Measurements from ENCODE around the gene OLIG1. TPM values are rescaled to one million over a fixed set of nuclear protein-coding genes. Genes with fewer than 3 reads are reported as not detected.

Gene OLIG1
- total RNA-seq, 1 donor from 2014 or later, result not detected

DNA sequence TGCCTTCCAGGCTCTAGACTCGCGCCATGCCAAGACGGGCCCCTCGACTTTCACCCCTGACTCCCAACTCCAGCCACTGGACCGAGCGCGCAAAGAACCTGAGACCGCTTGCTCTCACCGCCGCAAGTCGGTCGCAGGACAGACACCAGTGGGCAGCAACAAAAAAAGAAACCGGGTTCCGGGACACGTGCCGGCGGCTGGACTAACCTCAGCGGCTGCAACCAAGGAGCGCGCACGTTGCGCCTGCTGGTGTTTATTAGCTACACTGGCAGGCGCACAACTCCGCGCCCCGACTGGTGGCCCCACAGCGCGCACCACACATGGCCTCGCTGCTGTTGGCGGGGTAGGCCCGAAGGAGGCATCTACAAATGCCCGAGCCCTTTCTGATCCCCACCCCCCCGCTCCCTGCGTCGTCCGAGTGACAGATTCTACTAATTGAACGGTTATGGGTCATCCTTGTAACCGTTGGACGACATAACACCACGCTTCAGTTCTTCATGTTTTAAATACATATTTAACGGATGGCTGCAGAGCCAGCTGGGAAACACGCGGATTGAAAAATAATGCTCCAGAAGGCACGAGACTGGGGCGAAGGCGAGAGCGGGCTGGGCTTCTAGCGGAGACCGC is 46.3 kb upstream of the OLIG1 start:
- peaks cover 72% of the 10 kb centered on the region for H3K27me3 Mint-ChIP-seq (ENCODE audit: insufficient read depth, low read depth)
- peaks cover 43% of the 10 kb centered on the region for H3K4me1 Mint-ChIP-seq
- Histone ChIP-seq H4K20me1 (ENCODE audit: low read depth) (peaks cover 92% of the 10 kb centered on the region), H3K36me3 (no peaks in the 10 kb centered on the region), H3K27me3 (peaks cover 100% of the 10 kb centered on the region), H3K9ac (no peak overlapping the region), H3K79me2 (ENCODE audit: low read depth) (no peaks in the 10 kb centered on the region), H3F3A (ENCODE audit: low read depth) (peaks cover 39% of the 10 kb centered on the region), H3K9me3 (ENCODE audit: low read depth) (no peaks in the 10 kb centered on the region), H3K4me3 (peak overlapping the region; percentile 21), H3K4me2 (peak overlapping the region; percentile 77), H3K4me1 (peaks cover 31% of the 10 kb centered on the region), H3K27ac (no peak overlapping the region), H2AFZ (replicated peaks) (no peak overlapping the region)
- H3K27ac Mint-ChIP-seq, result peak overlapping the region; percentile 72
- H3K36me3 Mint-ChIP-seq, result peaks cover 4% of the 10 kb centered on the region
- H3K9me3 Mint-ChIP-seq, result peaks cover 18% of the 10 kb centered on the region
- H3K4me3 Mint-ChIP-seq, result peak overlapping the region; percentile 88
- peak; percentile 75 for DNase-seq (ENCODE audit: low spot score)
- TF ChIP-seq, protein P1, sequence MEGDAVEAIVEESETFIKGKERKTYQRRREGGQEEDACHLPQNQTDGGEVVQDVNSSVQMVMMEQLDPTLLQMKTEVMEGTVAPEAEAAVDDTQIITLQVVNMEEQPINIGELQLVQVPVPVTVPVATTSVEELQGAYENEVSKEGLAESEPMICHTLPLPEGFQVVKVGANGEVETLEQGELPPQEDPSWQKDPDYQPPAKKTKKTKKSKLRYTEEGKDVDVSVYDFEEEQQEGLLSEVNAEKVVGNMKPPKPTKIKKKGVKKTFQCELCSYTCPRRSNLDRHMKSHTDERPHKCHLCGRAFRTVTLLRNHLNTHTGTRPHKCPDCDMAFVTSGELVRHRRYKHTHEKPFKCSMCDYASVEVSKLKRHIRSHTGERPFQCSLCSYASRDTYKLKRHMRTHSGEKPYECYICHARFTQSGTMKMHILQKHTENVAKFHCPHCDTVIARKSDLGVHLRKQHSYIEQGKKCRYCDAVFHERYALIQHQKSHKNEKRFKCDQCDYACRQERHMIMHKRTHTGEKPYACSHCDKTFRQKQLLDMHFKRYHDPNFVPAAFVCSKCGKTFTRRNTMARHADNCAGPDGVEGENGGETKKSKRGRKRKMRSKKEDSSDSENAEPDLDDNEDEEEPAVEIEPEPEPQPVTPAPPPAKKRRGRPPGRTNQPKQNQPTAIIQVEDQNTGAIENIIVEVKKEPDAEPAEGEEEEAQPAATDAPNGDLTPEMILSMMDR (IDR thresholded peaks at IDR 0.05), result peak; percentile 14
- TF ChIP-seq EZH2 (IDR thresholded peaks at IDR 0.05), result peak; percentile 95
- TF ChIP-seq EZH2phosphoT487 (IDR thresholded peaks at IDR 0.05), result peak; percentile 95

DNA sequence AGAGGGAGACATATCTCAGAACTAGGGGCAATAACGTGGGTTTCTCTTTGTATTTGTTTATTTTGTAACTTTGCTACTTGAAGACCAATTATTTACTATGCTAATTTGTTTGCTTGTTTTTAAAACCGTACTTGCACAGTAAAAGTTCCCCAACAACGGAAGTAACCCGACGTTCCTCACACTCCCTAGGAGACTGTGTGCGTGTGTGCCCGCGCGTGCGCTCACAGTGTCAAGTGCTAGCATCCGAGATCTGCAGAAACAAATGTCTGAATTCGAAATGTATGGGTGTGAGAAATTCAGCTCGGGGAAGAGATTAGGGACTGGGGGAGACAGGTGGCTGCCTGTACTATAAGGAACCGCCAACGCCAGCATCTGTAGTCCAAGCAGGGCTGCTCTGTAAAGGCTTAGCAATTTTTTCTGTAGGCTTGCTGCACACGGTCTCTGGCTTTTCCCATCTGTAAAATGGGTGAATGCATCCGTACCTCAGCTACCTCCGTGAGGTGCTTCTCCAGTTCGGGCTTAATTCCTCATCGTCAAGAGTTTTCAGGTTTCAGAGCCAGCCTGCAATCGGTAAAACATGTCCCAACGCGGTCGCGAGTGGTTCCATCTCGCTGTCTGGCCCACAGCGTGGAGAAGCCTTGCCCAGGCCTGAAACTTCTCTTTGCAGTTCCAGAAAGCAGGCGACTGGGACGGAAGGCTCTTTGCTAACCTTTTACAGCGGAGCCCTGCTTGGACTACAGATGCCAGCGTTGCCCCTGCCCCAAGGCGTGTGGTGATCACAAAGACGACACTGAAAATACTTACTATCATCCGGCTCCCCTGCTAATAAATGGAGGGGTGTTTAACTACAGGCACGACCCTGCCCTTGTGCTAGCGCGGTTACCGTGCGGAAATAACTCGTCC is 45.5 kb upstream of the OLIG1 start:
- Mint-ChIP-seq H3K27ac (peak overlapping the region; percentile 72), H3K4me1 (peaks cover 41% of the 10 kb centered on the region), H3K36me3 (peaks cover 4% of the 10 kb centered on the region), H3K27me3 (ENCODE audit: insufficient read depth, low read depth) (peaks cover 72% of the 10 kb centered on the region), H3K4me3 (peak overlapping the region; percentile 88), H3K9me3 (peaks cover 13% of the 10 kb centered on the region)
- Histone ChIP-seq H3F3A (ENCODE audit: low read depth) (peaks cover 34% of the 10 kb centered on the region), H3K4me1 (peaks cover 29% of the 10 kb centered on the region), H3K36me3 (no peaks in the 10 kb centered on the region), H3K4me2 (peak overlapping the region; percentile 79), H2AFZ (replicated peaks) (no peak overlapping the region), H3K4me3 (peak overlapping the region; percentile 49), H3K27ac (no peak overlapping the region), H3K79me2 (ENCODE audit: low read depth) (no peaks in the 10 kb centered on the region), H4K20me1 (ENCODE audit: low read depth) (peaks cover 92% of the 10 kb centered on the region), H3K9me3 (ENCODE audit: low read depth) (no peaks in the 10 kb centered on the region), H3K27me3 (peaks cover 100% of the 10 kb centered on the region), H3K9ac (no peak overlapping the region)
- DNase-seq (ENCODE audit: low spot score), result peak; percentile 36
- TF ChIP-seq EZH2 (IDR thresholded peaks at IDR 0.05) (peak; percentile 23), EZH2phosphoT487 (IDR thresholded peaks at IDR 0.05) (no peak)
- TF ChIP-seq, protein P1 (IDR thresholded peaks at IDR 0.05), result no peak

DNA sequence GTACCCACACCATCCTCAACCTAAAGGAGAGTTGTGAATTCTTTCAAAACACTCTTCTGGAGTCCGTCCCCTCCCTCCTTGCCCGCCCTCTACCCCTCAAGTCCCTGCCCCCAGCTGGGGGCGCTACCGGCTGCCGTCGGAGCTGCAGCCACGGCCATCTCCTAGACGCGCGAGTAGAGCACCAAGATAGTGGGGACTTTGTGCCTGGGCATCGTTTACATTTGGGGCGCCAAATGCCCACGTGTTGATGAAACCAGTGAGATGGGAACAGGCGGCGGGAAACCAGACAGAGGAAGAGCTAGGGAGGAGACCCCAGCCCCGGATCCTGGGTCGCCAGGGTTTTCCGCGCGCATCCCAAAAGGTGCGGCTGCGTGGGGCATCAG is 44.8 kb upstream of the OLIG1 start:
- H3K36me3 Mint-ChIP-seq, result peaks cover 4% of the 10 kb centered on the region
- no peak for TF ChIP-seq EZH2 (IDR thresholded peaks at IDR 0.05)
- no peak for TF ChIP-seq EZH2phosphoT487 (IDR thresholded peaks at IDR 0.05)
- TF ChIP-seq, protein P1 (IDR thresholded peaks at IDR 0.05), result peak; percentile 58
- H2AFZ ChIP-seq (replicated peaks), result peak overlapping the region; percentile 59
- no peak overlapping the region for H3K27ac Mint-ChIP-seq
- peaks cover 100% of the 10 kb centered on the region for H3K27me3 ChIP-seq
- H3K4me2 ChIP-seq, result peak overlapping the region; percentile 79
- DNase-seq (ENCODE audit: low spot score), result peak; percentile 81
- H3K9ac ChIP-seq, result no peak overlapping the region
- H3K4me3 Mint-ChIP-seq, result peak overlapping the region; percentile 88
- H3K4me1 ChIP-seq, result peaks cover 23% of the 10 kb centered on the region
- peaks cover 34% of the 10 kb centered on the region for H3F3A ChIP-seq (ENCODE audit: low read depth)
- no peak overlapping the region for H3K27ac ChIP-seq
- peaks cover 73% of the 10 kb centered on the region for H3K27me3 Mint-ChIP-seq (ENCODE audit: insufficient read depth, low read depth)
- peaks cover 93% of the 10 kb centered on the region for H4K20me1 ChIP-seq (ENCODE audit: low read depth)
- H3K9me3 ChIP-seq (ENCODE audit: low read depth), result no peaks in the 10 kb centered on the region
- no peaks in the 10 kb centered on the region for H3K79me2 ChIP-seq (ENCODE audit: low read depth)
- H3K36me3 ChIP-seq, result no peaks in the 10 kb centered on the region
- H3K9me3 Mint-ChIP-seq, result peaks cover 12% of the 10 kb centered on the region
- H3K4me1 Mint-ChIP-seq, result peaks cover 40% of the 10 kb centered on the region
- peak overlapping the region; percentile 49 for H3K4me3 ChIP-seq
